Ovary (tissue), 9 donors: ENCODE measurements around the gene CALML5. TPM values are rescaled to one million over a fixed set of nuclear protein-coding genes. Genes with fewer than 3 reads are reported as not detected.
A peak's percentile ranks its signal among the peaks of the same experiment; 100 is the strongest.

Experiments used
- DNase-seq, 5 donors: peaks; one replicate each; pipeline ENCODE4 v3.0.0-alpha.2; 2019 to 2020
- H3K27ac ChIP-seq, 2 donors: fragments of 200-600 bp; one replicate each; pipeline versions ENCODE4 v1.5.1 to v1.8.0; 2019 to 2022
- H3K27me3 ChIP-seq: fragments of 200-600 bp; one replicate; pipeline ENCODE4 v1.8.0; 2022
- H3K36me3 ChIP-seq: fragments of 200-600 bp; sonication (generic); one replicate; pipeline ENCODE4 v1.5.1; 2019
- H3K4me1 ChIP-seq: one replicate; pipeline ENCODE4 v1.8.1; 2013; ENCODE audit warnings: mild to moderate bottlenecking, moderate library complexity; ENCODE audit not compliant: insufficient read depth
- H3K4me3 ChIP-seq: fragments of 200-600 bp; sonication (generic); one replicate; pipeline ENCODE4 v1.5.1; 2017
- H3K9me3 ChIP-seq, 2 donors: fragments of 200-600 bp in 1 of 2; sonication (generic) in 1 of 2; one replicate each; pipeline versions ENCODE4 v1.5.1 to v1.8.1; 2013 to 2019; ENCODE audit warnings: mild to moderate bottlenecking in 1 of 2, moderate library complexity in 1 of 2
- EP300 ChIP-seq: sonication (generic); formaldehyde crosslinking; IDR thresholded peaks from one replicate; pipeline ENCODE4 v1.6.1; 2017; ENCODE audit warnings: antibody characterized with exemption
- POLR2A ChIP-seq: fragments of 450-650 bp; IDR thresholded peaks from one replicate; pipeline ENCODE4 v1.6.1; 2017; ENCODE audit warnings: antibody characterized with exemption, mild to moderate bottlenecking, moderate library complexity
- WGBS, 3 donors: extraction: QIAGEN DNeasy Blood & Tissue Kit in 1 of 3; methylation state at CpG; one replicate each; pipeline versions ENCODE4 v1.1.5 to v1.1.7; 2013 to 2017; 5-methylcytosine and 5-hydroxymethylcytosine counted together
- intact Hi-C, 4 donors: fragments of 100-400 bp; cut with DNase I; formaldehyde crosslinking; loops; one replicate each; pipeline versions ENCODE4 v1.11.0 to v1.15.1; 2022 to 2023
- polyA plus RNA-seq, 2 donors: library from polyadenylated mRNA; stranded (reverse); fragments of 200-250 nt in 1 of 2; fragments of 350-450 nt in 1 of 2; fragmentation: Illumina TruSeq in 1 of 2; extraction: RNeasy Lipid Tissue Mini Kit (QIAGEN cat#74804) in 1 of 2; gene quantifications; one replicate each; pipeline ENCODE4 v1.2.3, GENCODE V29; 2013 to 2014
- total RNA-seq, 7 donors: library from RNA; depleted of rRNA in 2 of 7; stranded (reverse); fragments of >200 nt in 2 of 7; fragmentation: NEBNext Ultra II Directional in 3 of 7; extraction: Animal tissue kit (Norgen Biotek cat#: 25700) in 3 of 7; gene quantifications; one replicate each; pipeline versions ENCODE4 v1.1.0 to v1.2.4, GENCODE V29; 2016 to 2023
- TF ChIP-seq, protein P1 (sequence below), 3 donors: fragments of 450-650 bp in 2 of 3; fragments of 200-600 bp in 1 of 3; IDR thresholded peaks; one replicate each; pipeline versions ENCODE4 v1.5.1 to v1.8.0; 2016 to 2022; ENCODE audit warnings: antibody characterized with exemption in 3 of 3, mild to moderate bottlenecking in 1 of 3
- donor health status: DM: no; HTN: no; CAD: no; lungs with moderate emphysema.
- donor health status: DM: no; HTN: no; CAD: no.
- donor health status: Bipolar disorder and iron deficiency.
- donor health status: DM: yes; HTN: yes; CAD: no.
- donor health status: DM: no; HTN: no; CAD: no.
- donor health status: DM: yes; HTN: yes; CAD: no.

CALML5 gene
- total and polyA plus RNA-seq, 9 donors: 1.7 TPM; not detected in 8

DNA sequence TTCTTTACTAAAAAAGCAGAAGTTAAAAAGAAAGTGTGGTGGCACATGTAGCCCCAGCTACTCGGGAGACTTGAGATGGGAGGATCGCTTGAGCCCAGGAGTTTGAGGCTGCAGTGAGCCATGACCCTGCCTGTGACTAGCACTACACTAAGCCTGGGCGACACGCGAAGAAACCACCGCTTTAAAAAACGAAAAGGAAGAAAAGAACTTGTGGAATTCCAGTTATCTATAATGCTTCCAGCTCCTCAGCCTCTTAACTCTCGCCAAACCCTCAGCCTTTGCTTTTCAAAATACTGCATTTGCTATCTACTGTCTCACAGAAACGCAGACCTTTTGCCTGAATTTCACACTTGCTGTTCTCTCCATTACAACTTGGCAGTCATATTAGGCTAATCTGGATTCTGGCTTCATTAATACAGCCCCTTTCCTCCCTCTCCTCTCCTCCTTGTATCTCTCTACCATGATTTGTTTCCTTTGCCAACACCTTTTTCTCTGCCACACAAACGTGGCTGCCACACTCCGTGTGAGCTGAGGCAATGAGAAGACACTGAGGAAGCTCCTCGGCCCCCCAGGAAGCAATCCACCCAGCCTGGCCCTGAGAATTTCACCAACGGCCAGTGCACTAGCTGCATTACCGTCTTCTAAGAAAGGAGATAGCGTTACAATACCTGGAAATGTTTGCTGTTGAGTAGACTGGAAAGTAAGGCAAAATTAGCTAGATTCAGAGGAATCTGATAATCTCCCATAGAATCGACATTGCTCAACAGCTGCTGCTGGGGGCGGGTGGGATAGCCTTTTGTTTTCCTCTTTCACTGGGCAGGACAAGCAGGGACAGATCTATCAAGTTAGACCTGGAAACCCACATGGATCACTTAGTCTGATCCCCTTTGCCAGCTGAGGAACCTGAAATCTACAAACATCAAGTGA is 37.2 kb downstream of the CALML5 start:
- H3K4me3 ChIP-seq: no peak overlapping the region
- H3K36me3 ChIP-seq: no peaks in the 10 kb centered on the region
- H3K27ac ChIP-seq: peak overlapping the region in 1 of 2 donors; percentile 52
- H3K9me3 ChIP-seq: no peaks in the 10 kb centered on the region
- no peak for DNase-seq
- TF ChIP-seq POLR2A: no peak
- TF ChIP-seq, protein P1, sequence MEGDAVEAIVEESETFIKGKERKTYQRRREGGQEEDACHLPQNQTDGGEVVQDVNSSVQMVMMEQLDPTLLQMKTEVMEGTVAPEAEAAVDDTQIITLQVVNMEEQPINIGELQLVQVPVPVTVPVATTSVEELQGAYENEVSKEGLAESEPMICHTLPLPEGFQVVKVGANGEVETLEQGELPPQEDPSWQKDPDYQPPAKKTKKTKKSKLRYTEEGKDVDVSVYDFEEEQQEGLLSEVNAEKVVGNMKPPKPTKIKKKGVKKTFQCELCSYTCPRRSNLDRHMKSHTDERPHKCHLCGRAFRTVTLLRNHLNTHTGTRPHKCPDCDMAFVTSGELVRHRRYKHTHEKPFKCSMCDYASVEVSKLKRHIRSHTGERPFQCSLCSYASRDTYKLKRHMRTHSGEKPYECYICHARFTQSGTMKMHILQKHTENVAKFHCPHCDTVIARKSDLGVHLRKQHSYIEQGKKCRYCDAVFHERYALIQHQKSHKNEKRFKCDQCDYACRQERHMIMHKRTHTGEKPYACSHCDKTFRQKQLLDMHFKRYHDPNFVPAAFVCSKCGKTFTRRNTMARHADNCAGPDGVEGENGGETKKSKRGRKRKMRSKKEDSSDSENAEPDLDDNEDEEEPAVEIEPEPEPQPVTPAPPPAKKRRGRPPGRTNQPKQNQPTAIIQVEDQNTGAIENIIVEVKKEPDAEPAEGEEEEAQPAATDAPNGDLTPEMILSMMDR (IDR thresholded peaks at IDR 0.05): no peak
- no peak for TF ChIP-seq EP300
- WGBS, 3 donors: 12 to 16% (median 13%) methylated on average over 17 of the region's 17 CpGs
- no peaks in the 10 kb centered on the region for H3K27me3 ChIP-seq
- peaks cover 4% of the 10 kb centered on the region for H3K4me1 ChIP-seq
- intact Hi-C loops: loop anchor here in 1 of 4 donors (5.0 kb wide), 1 partner anchor 155 kb away; no protein-coding TSS in a partner anchor

DNA sequence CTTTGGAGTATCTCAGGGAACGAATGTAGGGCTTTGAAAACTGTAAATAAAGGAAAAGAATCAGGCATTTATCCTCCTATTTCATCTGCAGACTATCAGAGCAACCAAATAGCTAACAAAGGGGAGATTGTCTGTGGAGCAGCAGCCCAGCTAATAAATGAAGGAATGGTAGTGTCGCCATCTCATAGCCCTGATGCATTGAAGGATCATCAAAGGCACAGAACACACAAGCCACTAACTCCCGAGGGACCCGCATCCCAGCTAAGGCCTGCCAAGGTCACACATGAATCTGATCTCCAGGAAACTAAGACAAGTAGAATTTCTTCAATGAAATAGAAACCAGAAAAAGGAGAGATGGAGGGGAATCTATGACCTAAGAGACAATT is 38.2 kb downstream of the CALML5 start:
- no peak overlapping the region for H3K4me3 ChIP-seq
- H3K9me3 ChIP-seq: no peaks in the 10 kb centered on the region
- TF ChIP-seq, protein P1 (IDR thresholded peaks at IDR 0.05): no peak
- TF ChIP-seq POLR2A (no peak), EP300 (no peak)
- H3K27ac ChIP-seq: no peak overlapping the region
- H3K36me3 ChIP-seq: no peaks in the 10 kb centered on the region
- intact Hi-C loops: loop anchor here in 1 of 4 donors (5.0 kb wide), 1 partner anchor 156 kb away; no protein-coding TSS in a partner anchor
- H3K4me1 ChIP-seq: peaks cover 4% of the 10 kb centered on the region
- WGBS, 3 donors: 62 to 77% (median 65%) methylated on average over 4 of the region's 4 CpGs
- DNase-seq: no peak
- H3K27me3 ChIP-seq: no peaks in the 10 kb centered on the region

DNA sequence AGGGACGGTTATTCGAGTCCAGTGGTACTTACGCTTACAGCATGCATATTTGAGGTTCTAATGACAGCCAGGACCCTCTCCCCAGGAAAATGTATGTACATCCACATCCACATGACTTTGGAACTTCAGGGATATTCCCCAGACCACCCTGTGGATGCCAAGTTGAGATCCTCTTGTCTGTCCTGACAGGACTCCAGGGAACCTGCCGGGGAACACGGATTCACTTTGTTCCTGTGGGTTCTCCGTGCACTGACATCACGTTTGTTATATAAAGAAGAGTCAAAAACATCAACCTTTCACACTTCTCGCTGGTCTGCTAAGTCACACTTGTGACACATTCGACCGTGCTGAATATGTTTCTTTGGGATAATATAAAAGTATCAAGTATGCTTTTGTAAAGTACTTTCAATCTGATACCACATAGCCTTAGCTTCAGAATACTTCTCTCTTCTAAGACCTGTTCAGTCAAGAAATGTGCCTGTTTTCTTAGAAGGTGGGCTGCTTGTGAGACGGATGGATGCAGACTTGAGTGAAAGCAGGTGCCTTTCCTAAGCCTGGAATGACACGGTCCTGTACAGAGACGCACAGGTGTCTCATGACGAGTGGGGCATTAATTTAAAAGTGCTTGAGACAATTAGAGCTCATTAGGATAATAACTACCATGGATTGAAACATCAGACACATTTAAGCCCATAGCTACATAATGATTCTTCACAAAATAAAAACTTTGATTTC is 38.7 kb downstream of the CALML5 start:
- DNase-seq: no peak
- no peak overlapping the region for H3K27ac ChIP-seq
- TF ChIP-seq POLR2A (no peak), EP300 (no peak)
- TF ChIP-seq, protein P1 (IDR thresholded peaks at IDR 0.05): no peak

DNA sequence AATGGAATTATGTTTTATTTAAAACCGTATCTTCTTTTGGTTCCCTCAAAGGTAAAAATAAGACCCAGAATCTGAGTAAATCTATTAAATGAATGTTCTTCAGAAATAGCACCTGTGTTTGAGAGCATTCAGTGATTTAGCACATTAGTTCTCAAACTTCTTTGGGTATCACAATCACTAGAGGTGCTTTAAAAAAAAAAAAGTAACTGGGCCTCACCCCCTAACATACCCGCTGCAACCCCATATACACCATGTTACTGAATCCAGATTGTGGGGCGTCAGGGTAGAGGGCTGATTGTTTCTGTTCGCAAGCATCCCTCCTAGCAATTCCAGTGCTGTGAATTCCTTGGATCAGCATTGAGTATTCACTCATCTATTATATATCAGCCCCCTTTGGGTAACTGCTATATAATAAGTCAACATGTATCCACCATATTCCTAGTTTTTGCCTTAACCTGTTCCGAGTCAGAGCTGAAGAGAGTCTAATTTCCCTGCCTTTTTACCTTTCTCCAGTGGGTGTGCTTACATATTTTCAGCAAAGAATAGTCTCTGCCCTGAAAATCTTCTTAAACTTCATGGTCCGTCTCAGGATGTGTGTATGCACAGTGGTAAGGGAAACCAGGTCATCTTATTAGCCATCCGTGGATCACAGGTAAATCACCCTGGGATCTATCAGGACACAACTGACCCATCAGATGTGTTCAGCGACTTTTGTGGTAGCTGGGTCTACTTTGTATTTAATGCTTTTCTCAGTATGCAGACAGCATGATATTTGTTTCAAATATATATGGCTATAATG is 40.2 kb downstream of the CALML5 start:
- WGBS, 3 donors: 91 to 94% (median 92%) methylated on average over 8 of the region's 8 CpGs
- Histone ChIP-seq H3K27ac (no peak overlapping the region), H3K9me3 (no peaks in the 10 kb centered on the region), H3K36me3 (no peaks in the 10 kb centered on the region), H3K27me3 (no peaks in the 10 kb centered on the region), H3K4me3 (no peak overlapping the region), H3K4me1 (peaks cover 4% of the 10 kb centered on the region)
- no peak for TF ChIP-seq POLR2A
- no peak for TF ChIP-seq EP300
- TF ChIP-seq, protein P1 (IDR thresholded peaks at IDR 0.05): no peak
- intact Hi-C loops: loop anchor here in 1 of 4 donors (10.0 kb wide), 1 partner anchor 86 kb away; no protein-coding TSS in a partner anchor
- DNase-seq: no peak

More for the DNA sequence above, 38.7 kb downstream of the CALML5 start:
- intact Hi-C loops: loop anchor here in 1 of 4 donors (5.0 kb wide), 1 partner anchor 157 kb away; no protein-coding TSS in a partner anchor
- 86 to 92% (median 89%) methylated on average over 14 of the region's 14 CpGs for WGBS, 3 donors
- H3K9me3 ChIP-seq: no peaks in the 10 kb centered on the region
- no peaks in the 10 kb centered on the region for H3K36me3 ChIP-seq
- no peaks in the 10 kb centered on the region for H3K27me3 ChIP-seq
- H3K4me1 ChIP-seq: peaks cover 4% of the 10 kb centered on the region
- no peak overlapping the region for H3K4me3 ChIP-seq
